HepG2 (cell line): ENCODE results near the gene SLC28A1. TPM values are rescaled to one million over a fixed set of nuclear protein-coding genes. Genes with fewer than 3 reads are reported as not detected.
A peak's percentile ranks its signal among the peaks of the same experiment; 100 is the strongest.

Experiments used
- ATF3 ChIP-seq: sonication (generic); formaldehyde crosslinking; IDR thresholded peaks from 2 replicates; pipeline ENCODE4 v1.4.0; 2020; ENCODE audit warnings: missing genetic modification reagents
- GABPB1 ChIP-seq: IDR thresholded peaks from 2 replicates; pipeline ENCODE4 v1.6.1; 2016; ENCODE audit warnings: mild to moderate bottlenecking, missing genetic modification reagents, moderate library complexity, missing compliant biosample characterization
- GPBP1L1 ChIP-seq: sonication (generic); formaldehyde crosslinking; IDR thresholded peaks from 2 replicates; pipeline ENCODE4 v1.5.0; 2020; ENCODE audit warnings: mild to moderate bottlenecking, missing genetic modification reagents
- HIC2 ChIP-seq: sonication (generic); formaldehyde crosslinking; IDR thresholded peaks from 2 replicates; pipeline ENCODE4 v1.9.0; 2022; ENCODE audit warnings: low read depth, missing genetic modification reagents
- MYC ChIP-seq: sonication (generic); formaldehyde crosslinking; IDR thresholded peaks from 2 replicates; pipeline ENCODE4 v1.9.0; 2021; ENCODE audit warnings: missing genetic modification reagents, borderline replicate concordance
- ONECUT2 ChIP-seq: sonication (generic); formaldehyde crosslinking; IDR thresholded peaks from 2 replicates; pipeline ENCODE4 v1.4.0; 2020; ENCODE audit warnings: missing genetic modification reagents
- PAXIP1 ChIP-seq: sonication (generic); formaldehyde crosslinking; conservative IDR thresholded peaks from 2 replicates; pipeline ENCODE4 v1.4.0; 2020; ENCODE audit warnings: mild to moderate bottlenecking, missing genetic modification reagents, moderate library complexity
- SOX13 ChIP-seq, 3 experiments: fragments of 450-650 bp in 1 of 3; sonication (generic) in 1 of 3; formaldehyde crosslinking in 1 of 3; IDR thresholded peaks in 2 of 3; conservative IDR thresholded peaks in 1 of 3; 2 replicates each; pipeline versions ENCODE4 v1.5.0 to v1.6.1; 2016 to 2020; ENCODE audit warnings: antibody characterized with exemption in 1 of 3, mild to moderate bottlenecking in 1 of 3, missing compliant biosample characterization in 1 of 3, missing genetic modification reagents in 1 of 3, moderate library complexity in 1 of 3
- ZBED4 ChIP-seq: sonication (generic); formaldehyde crosslinking; IDR thresholded peaks from 2 replicates; pipeline ENCODE4 v1.4.0; 2020; ENCODE audit warnings: missing genetic modification reagents, borderline replicate concordance
- ZBTB21 ChIP-seq: sonication (generic); formaldehyde crosslinking; IDR thresholded peaks from 2 replicates; pipeline ENCODE4 v1.4.0; 2020; ENCODE audit warnings: missing genetic modification reagents
- ZNF3 ChIP-seq: IDR thresholded peaks from 2 replicates; pipeline ENCODE4 v1.7.0; 2017; ENCODE audit warnings: inconsistent platforms
- ZNF343 ChIP-seq: sonication (generic); formaldehyde crosslinking; IDR thresholded peaks from 2 replicates; pipeline ENCODE4 v1.4.0; 2020; ENCODE audit warnings: mild to moderate bottlenecking, missing genetic modification reagents
- ZNF430 ChIP-seq: sonication (generic); formaldehyde crosslinking; IDR thresholded peaks from 2 replicates; pipeline ENCODE4 v1.9.0; 2021; ENCODE audit warnings: mild to moderate bottlenecking, missing genetic modification reagents
- ZNF451 ChIP-seq: sonication (generic); formaldehyde crosslinking; IDR thresholded peaks from 2 replicates; pipeline ENCODE4 v1.5.0; 2020; ENCODE audit warnings: mild to moderate bottlenecking, missing genetic modification reagents
- ZNF776 ChIP-seq: sonication (generic); formaldehyde crosslinking; IDR thresholded peaks from 2 replicates; pipeline ENCODE4 v1.4.0; 2020; ENCODE audit warnings: mild to moderate bottlenecking, missing genetic modification reagents
- ZNF878 ChIP-seq: sonication (generic); formaldehyde crosslinking; IDR thresholded peaks from 2 replicates; pipeline ENCODE4 v1.8.1; 2023; ENCODE audit warnings: mild to moderate bottlenecking, missing genetic modification reagents, moderate library complexity
- ZSCAN29 ChIP-seq: sonication (generic); formaldehyde crosslinking; conservative IDR thresholded peaks from 2 replicates; pipeline ENCODE4 v1.4.0; 2020; ENCODE audit warnings: mild to moderate bottlenecking, missing genetic modification reagents
- ZSCAN30 ChIP-seq: sonication (generic); formaldehyde crosslinking; IDR thresholded peaks from 2 replicates; pipeline ENCODE4 v1.5.0; 2020; ENCODE audit warnings: mild to moderate bottlenecking, missing genetic modification reagents
- polyA plus RNA-seq, 8 experiments: library from polyadenylated mRNA; depleted of rRNA in 3 of 8; stranded (reverse) in 7 of 8; unstranded in 1 of 8; fragments of >200 nt; fragmentation: Illumina TruSeq in 4 of 8; extraction: Trizol in 4 of 8; gene quantifications; 2 replicates each; pipeline versions ENCODE4 v1.2.1 to v1.2.3, GENCODE V29; 2011 to 2016; ENCODE audit warnings: low read depth in 4 of 8, missing spikeins in 1 of 8, mixed read lengths in 1 of 8; ENCODE audit not compliant: insufficient read depth in 1 of 8
- total RNA-seq, 5 experiments: library from RNA; depleted of rRNA; stranded (reverse); fragments of >200 nt; fragmentation: Illumina TruSeq; extraction: Trizol; gene quantifications; 2 replicates each; pipeline ENCODE4 v1.2.3, GENCODE V29; 2016; ENCODE audit warnings: low read depth in 1 of 5

The SLC28A1 gene
- total and polyA plus RNA-seq, 2 of the 13 experiments (the other 11 are each of a cell fraction or from before 2014, with no cell fraction given), result 0.31 to 5.8 TPM

GRCh38 chr15:84886211-84886983 is 1.9 kb downstream of the SLC28A1 start (continued):
- TF ChIP-seq ZNF451 (peak; percentile 58; the same call in 1 of the 2 replicates), ZNF343 (peak; percentile 66; the same call in 1 of the 2 replicates), PAXIP1 (peak; percentile 86), ZSCAN30 (CRISPR knock-in tag) (no peak), ONECUT2 (CRISPR knock-in tag) (no peak), GPBP1L1 (CRISPR knock-in tag) (no peak), ATF3 (CRISPR knock-in tag) (no peak), ZNF776 (no peak), GABPB1 (no peak), ZBED4 (0 out of 2 replicates have a peak, but pooled peaks have one; percentile 41), ZNF3 (CRISPR knock-in tag) (no peak), ZBTB21 (no peak), MYC (CRISPR knock-in tag) (peak; percentile 53; the same call in 1 of the 2 replicates), ZNF430 (peak; percentile 61; the same call in 1 of the 2 replicates), SOX13 (IDR thresholded peaks at IDR 0.05) (no peak), SOX13 (CRISPR knock-in tag; conservative IDR thresholded peaks at IDR 0.05 in 1 of 2, IDR thresholded peaks at IDR 0.05 in 1 of 2) (no peak), ZSCAN29 (peak; percentile 92), HIC2 (CRISPR knock-in tag) (peak; percentile 89), ZNF878 (CRISPR knock-in tag) (no peak)
